Ascending aorta (tissue), 2 donors: ENCODE measurements around the gene NXT1. TPM values are rescaled to one million over a fixed set of nuclear protein-coding genes. Genes with fewer than 3 reads are reported as not detected.

Experiments used
- DNase-seq, 2 donors: peaks; one replicate each; pipeline ENCODE4 v3.0.0-alpha.2; 2019; ENCODE audit warnings: low spot score in 2 of 2
- H3K27ac ChIP-seq, 2 donors: fragments of 200-600 bp; sonication (generic); one replicate each; pipeline ENCODE4 v1.5.1; 2016 to 2017; ENCODE audit warnings: mild to moderate bottlenecking in 1 of 2
- H3K27me3 ChIP-seq: fragments of 200-600 bp; sonication (generic); one replicate; pipeline ENCODE4 v1.5.1; 2017
- H3K36me3 ChIP-seq, 2 donors: fragments of 200-600 bp; sonication (generic); one replicate each; pipeline ENCODE4 v1.5.1; 2016
- H3K4me1 ChIP-seq, 2 donors: fragments of 200-600 bp; sonication (generic); one replicate each; pipeline ENCODE4 v1.5.1; 2016 to 2017; ENCODE audit warnings: mild to moderate bottlenecking in 1 of 2
- H3K4me3 ChIP-seq, 2 donors: fragments of 200-600 bp; sonication (generic); one replicate each; pipeline ENCODE4 v1.5.1; 2016 to 2017; ENCODE audit warnings: mild to moderate bottlenecking in 1 of 2
- H3K9me3 ChIP-seq, 2 donors: fragments of 200-600 bp; sonication (generic); one replicate each; pipeline ENCODE4 v1.5.1; 2016
- intact Hi-C: fragments of 100-400 bp; cut with DNase I; formaldehyde crosslinking; loops from one replicate; pipeline ENCODE4 v1.15.1; 2023
- total RNA-seq: library from RNA; depleted of rRNA; stranded (reverse); fragments of >200 nt; gene quantifications from one replicate; pipeline ENCODE4 v1.1.0, GENCODE V29; 2016
- TF ChIP-seq, protein P1 (sequence below), 3 experiments: fragments of 200-600 bp in 2 of 3; fragments of 450-650 bp in 1 of 3; sonication (generic) in 2 of 3; IDR thresholded peaks; one replicate each; pipeline ENCODE4 v1.5.1; 2016 to 2019; ENCODE audit warnings: antibody characterized with exemption in 3 of 3, mild to moderate bottlenecking in 1 of 3, moderate library complexity in 1 of 3

Gene NXT1
- total RNA-seq, 1 donor from 2014 or later: 50.0 TPM

DNA sequence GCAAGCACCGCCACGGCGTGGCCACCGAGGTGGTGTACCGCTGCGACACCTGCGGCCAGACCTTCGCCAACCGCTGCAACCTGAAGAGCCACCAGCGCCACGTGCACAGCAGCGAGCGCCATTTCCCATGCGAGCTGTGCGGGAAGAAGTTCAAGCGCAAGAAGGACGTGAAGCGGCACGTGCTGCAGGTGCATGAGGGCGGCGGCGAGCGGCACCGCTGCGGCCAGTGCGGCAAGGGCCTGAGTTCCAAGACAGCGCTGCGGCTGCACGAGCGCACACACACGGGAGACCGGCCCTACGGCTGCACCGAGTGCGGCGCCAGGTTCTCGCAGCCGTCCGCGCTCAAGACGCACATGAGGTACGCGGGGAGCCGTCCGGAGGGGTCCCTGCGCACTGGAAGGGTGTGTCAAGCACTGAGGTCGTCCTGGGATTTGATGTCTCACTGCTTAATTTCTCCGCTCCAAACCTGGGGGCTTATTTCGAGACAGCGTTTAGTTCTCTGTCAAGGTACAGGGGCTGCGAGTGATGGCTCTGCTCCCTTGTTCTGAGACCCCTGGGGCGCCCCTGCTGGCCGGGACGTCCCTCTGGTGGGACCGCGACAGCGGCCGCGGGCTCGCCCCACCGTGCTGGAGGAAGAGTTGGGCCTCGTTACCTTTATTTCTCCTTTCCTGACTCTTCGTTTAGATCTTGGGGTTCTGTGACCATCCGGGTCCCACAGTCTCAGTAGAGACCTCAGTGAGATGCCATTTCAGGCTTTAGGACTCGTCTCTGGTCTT lies 15.0 kb downstream of the NXT1 start:
- no peak overlapping the region for H3K4me3 ChIP-seq
- intact Hi-C loops: loop anchor here (10.0 kb wide), 2 partner anchors 1031 to 1869 kb away; no protein-coding TSS in a partner anchor
- no peaks in the 10 kb centered on the region for H3K9me3 ChIP-seq
- H3K36me3 ChIP-seq: peaks cover 32 to 38% of the 10 kb centered on the region in 2 donors
- H3K27me3 ChIP-seq: no peaks in the 10 kb centered on the region
- H3K4me1 ChIP-seq: peaks cover 6 to 18% of the 10 kb centered on the region in 2 donors
- DNase-seq: no peak
- TF ChIP-seq, protein P1, sequence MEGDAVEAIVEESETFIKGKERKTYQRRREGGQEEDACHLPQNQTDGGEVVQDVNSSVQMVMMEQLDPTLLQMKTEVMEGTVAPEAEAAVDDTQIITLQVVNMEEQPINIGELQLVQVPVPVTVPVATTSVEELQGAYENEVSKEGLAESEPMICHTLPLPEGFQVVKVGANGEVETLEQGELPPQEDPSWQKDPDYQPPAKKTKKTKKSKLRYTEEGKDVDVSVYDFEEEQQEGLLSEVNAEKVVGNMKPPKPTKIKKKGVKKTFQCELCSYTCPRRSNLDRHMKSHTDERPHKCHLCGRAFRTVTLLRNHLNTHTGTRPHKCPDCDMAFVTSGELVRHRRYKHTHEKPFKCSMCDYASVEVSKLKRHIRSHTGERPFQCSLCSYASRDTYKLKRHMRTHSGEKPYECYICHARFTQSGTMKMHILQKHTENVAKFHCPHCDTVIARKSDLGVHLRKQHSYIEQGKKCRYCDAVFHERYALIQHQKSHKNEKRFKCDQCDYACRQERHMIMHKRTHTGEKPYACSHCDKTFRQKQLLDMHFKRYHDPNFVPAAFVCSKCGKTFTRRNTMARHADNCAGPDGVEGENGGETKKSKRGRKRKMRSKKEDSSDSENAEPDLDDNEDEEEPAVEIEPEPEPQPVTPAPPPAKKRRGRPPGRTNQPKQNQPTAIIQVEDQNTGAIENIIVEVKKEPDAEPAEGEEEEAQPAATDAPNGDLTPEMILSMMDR (IDR thresholded peaks at IDR 0.05): no peak
- H3K27ac ChIP-seq: no peak overlapping the region

DNA sequence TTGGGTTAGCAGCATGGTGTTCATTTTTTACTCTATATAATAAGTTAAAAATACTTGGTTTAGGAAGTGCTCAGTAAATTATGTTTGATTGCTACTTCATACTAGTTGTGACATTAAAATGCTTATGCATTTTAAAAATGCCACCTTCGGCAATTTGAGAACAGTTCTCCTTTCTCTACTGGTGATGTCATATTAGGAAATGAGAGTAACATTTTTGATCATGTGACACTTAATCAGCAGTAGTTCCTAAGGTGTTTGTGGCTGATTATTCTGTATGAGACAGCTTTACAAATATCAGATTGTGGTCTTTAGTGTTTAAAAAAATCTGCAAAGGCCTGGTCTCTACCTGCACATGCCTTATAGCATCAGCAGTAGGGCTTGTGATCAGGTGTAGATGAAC lies 15.8 kb downstream of the NXT1 start:
- no peak overlapping the region for H3K4me3 ChIP-seq
- no peak overlapping the region for H3K27ac ChIP-seq
- no peak for DNase-seq
- intact Hi-C loops: loop anchor here (10.0 kb wide), 2 partner anchors 1032 to 1868 kb away; no protein-coding TSS in a partner anchor
- H3K36me3 ChIP-seq: peaks cover 39 to 46% of the 10 kb centered on the region in 2 donors
- TF ChIP-seq, protein P1 (IDR thresholded peaks at IDR 0.05): no peak
- H3K9me3 ChIP-seq: no peaks in the 10 kb centered on the region
- H3K27me3 ChIP-seq: no peaks in the 10 kb centered on the region
- H3K4me1 ChIP-seq: peaks cover 2 to 15% of the 10 kb centered on the region in 2 donors

DNA sequence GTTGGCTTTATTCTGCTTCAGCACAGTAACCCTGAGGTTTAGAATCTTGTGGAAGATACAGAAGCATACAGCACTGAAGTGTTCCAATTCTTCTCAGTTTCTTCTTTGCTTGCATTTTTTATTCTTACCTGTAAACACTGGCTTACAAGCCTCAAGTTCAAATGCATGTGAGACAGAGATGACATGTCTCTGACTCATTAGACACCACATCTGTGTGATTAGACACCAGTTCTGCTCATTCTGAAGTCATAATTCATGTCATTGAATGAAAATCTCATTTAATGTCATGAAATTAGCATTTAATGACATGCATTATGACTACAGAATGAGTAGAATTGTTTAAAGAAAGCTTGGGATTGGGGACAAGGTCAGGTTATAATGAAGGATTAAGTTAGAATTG lies 17.2 kb downstream of the NXT1 start:
- Histone ChIP-seq H3K27me3 (no peaks in the 10 kb centered on the region), H3K36me3 (peaks cover 47 to 56% of the 10 kb centered on the region in 2 donors), H3K9me3 (no peaks in the 10 kb centered on the region), H3K27ac (no peak overlapping the region), H3K4me1 (peaks cover 2 to 14% of the 10 kb centered on the region in 2 donors), H3K4me3 (no peak overlapping the region)
- TF ChIP-seq, protein P1 (IDR thresholded peaks at IDR 0.05): no peak
- DNase-seq: no peak
- intact Hi-C loops: loop anchor here (10.0 kb wide), 2 partner anchors 1033 to 1867 kb away; no protein-coding TSS in a partner anchor

DNA sequence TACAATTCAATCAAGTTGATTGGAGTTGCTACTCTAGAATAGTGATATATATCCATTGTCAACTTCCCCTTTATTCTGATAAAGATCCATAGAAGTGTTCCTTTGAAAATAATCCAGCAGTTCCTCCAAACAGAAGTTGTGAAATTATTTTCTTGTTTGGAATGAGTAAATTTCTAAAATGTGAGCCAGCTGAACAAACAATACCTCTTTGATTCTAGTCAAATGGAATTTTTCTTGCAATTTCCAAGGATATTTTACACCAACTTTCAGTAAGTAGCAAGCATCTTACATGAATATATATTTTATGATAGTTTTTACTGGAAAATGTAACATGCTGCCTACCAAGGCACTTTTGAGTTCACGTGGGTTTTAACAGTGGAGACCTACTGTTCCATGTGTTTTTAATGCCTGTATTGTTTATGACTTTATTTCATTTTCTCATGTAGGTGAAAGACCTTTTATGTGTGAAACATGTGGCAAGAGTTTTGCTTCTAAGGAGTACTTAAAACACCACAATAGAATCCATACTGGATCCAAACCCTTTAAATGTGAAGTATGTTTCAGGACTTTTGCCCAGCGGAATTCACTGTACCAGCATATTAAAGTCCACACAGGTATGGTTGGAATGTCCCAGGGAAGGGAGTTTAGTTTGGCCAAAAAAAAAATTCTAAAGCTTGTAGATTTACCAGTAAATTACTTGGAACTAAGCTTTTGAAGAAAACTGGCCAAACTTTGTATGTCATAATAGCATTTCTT lies 17.9 kb downstream of the NXT1 start:
- DNase-seq: no peak
- H3K27ac ChIP-seq: no peak overlapping the region
- peaks cover 54 to 64% of the 10 kb centered on the region in 2 donors for H3K36me3 ChIP-seq
- H3K9me3 ChIP-seq: no peaks in the 10 kb centered on the region
- H3K27me3 ChIP-seq: no peaks in the 10 kb centered on the region
- TF ChIP-seq, protein P1 (IDR thresholded peaks at IDR 0.05): no peak
- H3K4me1 ChIP-seq: peaks cover 0 to 7% of the 10 kb centered on the region in 2 donors
- H3K4me3 ChIP-seq: no peak overlapping the region
- intact Hi-C loops: loop anchor here (10.0 kb wide), 2 partner anchors 1034 to 1866 kb away; no protein-coding TSS in a partner anchor

DNA sequence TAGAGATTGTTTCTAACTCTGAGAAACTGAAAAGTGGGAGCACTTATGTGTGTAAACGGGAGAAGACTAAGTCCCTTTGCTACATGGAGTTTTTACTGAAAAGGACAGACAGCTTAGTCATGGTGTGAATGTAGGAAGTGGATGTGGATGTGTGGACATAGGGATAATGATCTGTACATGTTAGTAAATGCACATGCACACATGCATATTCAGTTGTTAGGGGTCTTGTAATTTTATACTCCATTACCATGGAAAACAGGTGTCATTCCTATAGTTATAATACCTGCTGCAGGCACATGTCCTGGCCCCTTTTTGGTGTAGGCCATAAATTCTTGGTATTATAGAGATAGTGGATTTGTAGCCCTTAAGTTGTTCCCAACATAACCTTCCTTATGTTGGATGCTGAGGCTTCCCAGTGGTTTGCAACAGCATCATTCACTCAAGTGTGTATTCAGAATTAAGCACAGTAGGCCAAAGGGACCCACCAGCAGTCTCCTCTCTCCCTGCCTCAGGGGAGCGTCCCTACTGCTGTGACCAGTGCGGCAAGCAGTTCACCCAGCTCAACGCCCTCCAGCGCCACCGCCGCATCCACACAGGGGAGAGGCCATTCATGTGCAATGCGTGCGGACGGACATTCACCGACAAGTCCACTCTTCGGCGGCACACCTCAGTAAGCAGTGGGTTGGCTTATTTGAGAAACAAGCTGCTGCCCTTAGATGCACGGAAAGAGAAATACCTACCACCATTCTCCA lies 18.7 kb downstream of the NXT1 start:
- H3K27ac ChIP-seq: no peak overlapping the region
- no peak for DNase-seq
- no peak overlapping the region for H3K4me3 ChIP-seq
- no peaks in the 10 kb centered on the region for H3K27me3 ChIP-seq
- TF ChIP-seq, protein P1 (IDR thresholded peaks at IDR 0.05): no peak
- H3K4me1 ChIP-seq: peaks cover 0 to 5% of the 10 kb centered on the region in 2 donors
- no peaks in the 10 kb centered on the region for H3K9me3 ChIP-seq
- intact Hi-C loops: loop anchor here (10.0 kb wide), 2 partner anchors 1034 to 1866 kb away; no protein-coding TSS in a partner anchor
- H3K36me3 ChIP-seq: peaks cover 62 to 71% of the 10 kb centered on the region in 2 donors
